Mesenchymal stem cell (in vitro differentiated cells and primary cell): Measurements from ENCODE around the gene SLC25A51.

Experiments used
- DNase-seq: peaks from one replicate; pipeline ENCODE4 v3.0.0-alpha.2; 2013
- H2AFZ ChIP-seq: one replicate; pipeline ENCODE4 v1.6.1; 2013; ENCODE audit warnings: low read depth, mild to moderate bottlenecking, control low read depth, inconsistent platforms, low read length, moderate library complexity
- H2AK5ac ChIP-seq: 2 replicates; pipeline ENCODE4 v1.6.1; 2013; ENCODE audit warnings: low read length, moderate library complexity, mild to moderate bottlenecking, inconsistent platforms; ENCODE audit not compliant: severe bottlenecking
- H2BK120ac ChIP-seq: one replicate; pipeline ENCODE4 v1.6.1; 2013; ENCODE audit warnings: low read depth, mild to moderate bottlenecking, inconsistent platforms, low read length, moderate library complexity
- H2BK12ac ChIP-seq, 2 experiments: one replicate each; pipeline ENCODE4 v1.6.1; 2013; ENCODE audit warnings: inconsistent platforms in 2 of 2, low read length in 2 of 2, mild to moderate bottlenecking in 2 of 2, moderate library complexity in 2 of 2, control low read depth in 1 of 2
- H2BK15ac ChIP-seq: one replicate; pipeline ENCODE4 v1.6.1; 2013; ENCODE audit warnings: mild to moderate bottlenecking, low read depth, inconsistent platforms; ENCODE audit not compliant: poor library complexity, severe bottlenecking
- H2BK5ac ChIP-seq: 2 replicates; pipeline ENCODE4 v1.6.1; 2013; ENCODE audit warnings: low read depth, mild to moderate bottlenecking, low read length, control low read depth, inconsistent platforms; ENCODE audit not compliant: poor library complexity, severe bottlenecking
- H3K14ac ChIP-seq, 2 experiments: one replicate each; pipeline ENCODE4 v1.6.1; 2013; ENCODE audit warnings: inconsistent platforms in 2 of 2, low read length in 2 of 2, control low read depth in 1 of 2, mild to moderate bottlenecking in 1 of 2, moderate library complexity in 1 of 2
- H3K18ac ChIP-seq, 2 experiments: one replicate each; pipeline ENCODE4 v1.6.1; 2013; ENCODE audit warnings: inconsistent platforms in 2 of 2, low read length in 2 of 2, control low read depth in 1 of 2, low read depth in 1 of 2, mild to moderate bottlenecking in 1 of 2
- H3K23ac ChIP-seq, 2 experiments: one replicate each; pipeline ENCODE4 v1.6.1; 2013; ENCODE audit warnings: inconsistent platforms in 2 of 2, low read length in 2 of 2, mild to moderate bottlenecking in 2 of 2, moderate library complexity in 2 of 2, control low read depth in 1 of 2
- H3K27ac ChIP-seq: 2 replicates; pipeline ENCODE4 v1.5.1; 2013; ENCODE audit warnings: mild to moderate bottlenecking, moderate library complexity, low read length, control low read depth, inconsistent platforms; ENCODE audit not compliant: poor library complexity, severe bottlenecking
- H3K27me3 ChIP-seq, 2 experiments: 2 replicates each; pipeline versions ENCODE4 v1.6.1 to v1.7.0; 2013; ENCODE audit warnings: low read length in 2 of 2, mild to moderate bottlenecking in 2 of 2, moderate library complexity in 2 of 2, control low read depth in 1 of 2, inconsistent platforms in 1 of 2; ENCODE audit not compliant: control insufficient read depth in 1 of 2, insufficient read depth in 1 of 2
- H3K36me3 ChIP-seq, 2 experiments: 2 replicates each; pipeline versions ENCODE4 v1.6.1 to v1.7.0; 2013; ENCODE audit warnings: low read length in 2 of 2, control low read depth in 1 of 2, inconsistent platforms in 1 of 2, low read depth in 1 of 2, mild to moderate bottlenecking in 1 of 2; ENCODE audit not compliant: insufficient read depth in 2 of 2, control insufficient read depth in 1 of 2
- H3K4ac ChIP-seq, 2 experiments: one replicate each; pipeline ENCODE4 v1.6.1; 2013; ENCODE audit warnings: inconsistent platforms in 2 of 2, low read length in 2 of 2, mild to moderate bottlenecking in 2 of 2, moderate library complexity in 2 of 2, control low read depth in 1 of 2, low read depth in 1 of 2
- H3K4me1 ChIP-seq: 2 replicates; pipeline ENCODE4 v1.6.1; 2013; ENCODE audit warnings: low read depth, low read length, control low read depth; ENCODE audit not compliant: control insufficient read depth, insufficient read depth
- H3K4me2 ChIP-seq: 2 replicates; pipeline ENCODE4 v1.6.1; 2013; ENCODE audit warnings: low read length, mild to moderate bottlenecking, inconsistent platforms; ENCODE audit not compliant: poor library complexity, severe bottlenecking
- H3K4me3 ChIP-seq, 2 experiments: 2 replicates each; pipeline versions ENCODE4 v1.5.1 to v1.7.0; 2013; ENCODE audit warnings: low read length in 2 of 2, mild to moderate bottlenecking in 2 of 2, control low read depth in 1 of 2, low read depth in 1 of 2; ENCODE audit not compliant: insufficient read depth in 1 of 2
- H3K79me1 ChIP-seq: replicated peaks from 2 replicates; pipeline ENCODE4 v1.6.1; 2013; ENCODE audit warnings: mild to moderate bottlenecking, control low read depth, low read length, inconsistent platforms; ENCODE audit not compliant: poor library complexity, severe bottlenecking
- H3K9ac ChIP-seq: 2 replicates; pipeline ENCODE4 v1.7.0; 2013; ENCODE audit warnings: mild to moderate bottlenecking, low read length, moderate library complexity
- H3K9me3 ChIP-seq: 2 replicates; pipeline ENCODE4 v1.7.0; 2013; ENCODE audit warnings: mild to moderate bottlenecking, low read length; ENCODE audit not compliant: control insufficient read depth
- H4K8ac ChIP-seq: one replicate; pipeline ENCODE4 v1.6.1; 2013; ENCODE audit warnings: inconsistent platforms, mild to moderate bottlenecking, low read length, moderate library complexity
- H4K91ac ChIP-seq: one replicate; pipeline ENCODE4 v1.6.1; 2013; ENCODE audit warnings: mild to moderate bottlenecking, low read length, inconsistent platforms
- WGBS: methylation state at CpG from one replicate; pipeline ENCODE4 v1.1.7; 2013; ENCODE audit warnings: mixed read lengths; 5-methylcytosine and 5-hydroxymethylcytosine counted together

Gene SLC25A51

DNA sequence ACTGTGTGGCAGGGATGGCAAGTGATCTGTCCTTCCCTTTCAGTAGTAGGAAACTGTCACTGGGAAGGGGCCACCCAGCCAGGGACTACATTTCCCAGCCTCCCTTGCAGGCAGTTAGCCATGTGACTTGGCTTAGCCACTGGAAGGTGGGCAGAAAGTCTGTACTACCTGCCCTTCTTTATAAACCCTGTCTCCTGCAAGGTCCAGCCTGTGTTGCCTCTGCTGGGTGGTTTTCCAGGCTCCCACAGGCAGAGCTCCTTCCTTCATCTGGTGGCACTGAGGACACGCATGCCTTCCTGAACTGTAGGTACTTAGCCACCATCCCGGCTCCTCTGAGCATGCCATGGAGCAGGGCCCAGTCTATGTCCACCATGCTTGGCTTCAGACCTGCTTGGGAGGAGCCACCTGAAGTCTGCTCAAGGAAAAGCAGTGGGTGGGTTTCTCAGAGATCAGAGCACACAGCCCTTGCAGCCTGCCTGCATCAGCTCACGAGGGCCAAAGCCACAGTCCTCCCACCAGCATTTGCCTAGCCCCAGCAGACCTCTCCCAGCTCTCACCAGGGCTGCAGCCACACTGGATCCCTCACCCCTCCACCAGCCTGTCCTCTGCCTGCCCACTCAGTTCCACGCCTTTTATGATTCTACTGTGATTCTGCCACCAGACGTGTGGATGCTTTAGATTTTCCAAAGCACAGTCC is 16.7 kb upstream of the SLC25A51 start:
- Histone ChIP-seq H2BK12ac (no peak overlapping the region), H2AFZ (no peak overlapping the region), H3K79me1 (peaks cover 56% of the 10 kb centered on the region), H3K4me2 (no peak overlapping the region), H3K4me3 (no peak overlapping the region), H3K23ac (no peak overlapping the region), H3K36me3 (peaks cover 32 to 88% of the 10 kb centered on the region in 2 experiments), H4K8ac (no peak overlapping the region), H3K4me1 (peaks cover 31% of the 10 kb centered on the region), H2BK15ac (no peak overlapping the region), H2BK120ac (no peak overlapping the region), H3K27me3 (no peaks in the 10 kb centered on the region), H3K14ac (no peak overlapping the region), H3K9me3 (no peaks in the 10 kb centered on the region), H4K91ac (no peak overlapping the region), H3K18ac (peak overlapping the region in 1 of 2 experiments; percentile 16), H2AK5ac (no peak overlapping the region), H3K27ac (no peak overlapping the region), H3K9ac (no peak overlapping the region), H3K4ac (no peak overlapping the region), H2BK5ac (no peak overlapping the region)
- 98% methylated on average over 5 of the region's 5 CpGs for WGBS
- DNase-seq = no peak

DNA sequence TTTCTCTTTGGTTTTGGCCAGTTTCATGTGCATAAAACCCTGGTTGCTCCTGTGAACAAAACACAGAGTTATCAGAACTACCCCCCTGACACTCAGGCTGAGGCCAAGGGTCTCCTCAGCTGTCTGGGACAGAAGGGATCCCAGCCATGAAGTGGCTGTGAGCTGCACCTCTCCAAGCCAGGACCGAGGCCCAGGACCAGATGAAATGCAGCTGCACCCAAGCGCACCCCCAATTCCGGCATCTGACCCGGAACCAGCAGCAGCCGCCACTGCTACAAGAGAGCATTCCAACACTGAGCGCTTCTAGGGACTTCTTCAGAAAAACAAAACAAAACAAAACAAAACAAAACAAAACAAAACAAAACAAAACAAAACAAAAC is 16.0 kb upstream of the SLC25A51 start:
- Histone ChIP-seq H3K9me3 (no peaks in the 10 kb centered on the region), H3K4me1 (peaks cover 26% of the 10 kb centered on the region), H3K36me3 (peaks cover 32 to 90% of the 10 kb centered on the region in 2 experiments), H3K27me3 (no peaks in the 10 kb centered on the region), H3K79me1 (peaks cover 56% of the 10 kb centered on the region), H3K14ac (no peak overlapping the region), H3K9ac (no peak overlapping the region), H3K27ac (no peak overlapping the region), H3K4ac (no peak overlapping the region), H2AK5ac (no peak overlapping the region), H4K91ac (no peak overlapping the region), H3K18ac (no peak overlapping the region), H2BK5ac (no peak overlapping the region), H2BK12ac (no peak overlapping the region), H2AFZ (no peak overlapping the region), H3K23ac (no peak overlapping the region), H2BK120ac (no peak overlapping the region), H3K4me2 (no peak overlapping the region), H2BK15ac (no peak overlapping the region), H3K4me3 (no peak overlapping the region), H4K8ac (no peak overlapping the region)
- WGBS = 94% methylated on average over 6 of the region's 6 CpGs
- DNase-seq = no peak

DNA sequence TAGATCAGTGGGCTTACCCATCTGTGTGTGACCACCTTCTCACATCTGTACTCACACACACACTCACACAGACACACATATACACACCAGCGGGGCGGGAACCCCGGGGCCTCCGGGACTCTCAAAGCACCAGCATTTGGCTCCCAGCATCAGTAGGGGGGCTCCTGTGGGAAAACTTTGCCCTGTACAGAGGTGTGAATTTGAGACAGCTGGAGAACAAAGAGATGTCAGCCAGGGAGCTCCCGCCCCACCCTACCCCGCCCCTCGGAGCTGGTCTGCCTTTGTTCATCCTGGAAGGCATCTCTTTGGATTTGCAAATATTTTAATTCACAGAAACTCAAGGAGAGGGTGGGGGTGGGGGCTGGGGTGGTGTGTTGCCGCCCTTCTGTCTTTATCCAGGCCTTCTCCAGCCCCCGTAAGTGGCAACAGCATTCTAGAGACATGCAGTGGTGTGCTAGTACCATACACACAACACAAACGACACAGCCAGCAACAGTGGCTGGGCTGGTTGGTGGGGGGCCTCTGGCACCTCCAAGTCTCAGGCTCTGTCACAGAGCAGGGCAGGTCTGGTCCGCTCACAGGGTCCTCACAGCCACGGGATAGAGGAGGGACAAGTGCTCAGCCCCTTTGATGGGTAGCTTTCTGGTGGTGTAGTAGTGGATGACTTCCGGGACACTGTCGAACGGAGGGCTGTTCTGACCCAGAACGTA is 15.5 kb upstream of the SLC25A51 start:
- Histone ChIP-seq H3K27ac (no peak overlapping the region), H2AK5ac (no peak overlapping the region), H3K4ac (no peak overlapping the region), H2BK120ac (no peak overlapping the region), H4K91ac (no peak overlapping the region), H2BK5ac (no peak overlapping the region), H3K27me3 (no peaks in the 10 kb centered on the region), H2AFZ (no peak overlapping the region), H3K4me1 (peaks cover 28% of the 10 kb centered on the region), H3K14ac (no peak overlapping the region), H3K36me3 (peaks cover 32 to 92% of the 10 kb centered on the region in 2 experiments), H3K18ac (no peak overlapping the region), H2BK12ac (no peak overlapping the region), H3K23ac (no peak overlapping the region), H3K79me1 (peaks cover 61% of the 10 kb centered on the region), H3K4me2 (no peak overlapping the region), H4K8ac (no peak overlapping the region), H3K4me3 (no peak overlapping the region), H2BK15ac (no peak overlapping the region), H3K9ac (no peak overlapping the region), H3K9me3 (no peaks in the 10 kb centered on the region)
- 90% methylated on average over 11 of the region's 16 CpGs for WGBS
- DNase-seq = no peak

DNA sequence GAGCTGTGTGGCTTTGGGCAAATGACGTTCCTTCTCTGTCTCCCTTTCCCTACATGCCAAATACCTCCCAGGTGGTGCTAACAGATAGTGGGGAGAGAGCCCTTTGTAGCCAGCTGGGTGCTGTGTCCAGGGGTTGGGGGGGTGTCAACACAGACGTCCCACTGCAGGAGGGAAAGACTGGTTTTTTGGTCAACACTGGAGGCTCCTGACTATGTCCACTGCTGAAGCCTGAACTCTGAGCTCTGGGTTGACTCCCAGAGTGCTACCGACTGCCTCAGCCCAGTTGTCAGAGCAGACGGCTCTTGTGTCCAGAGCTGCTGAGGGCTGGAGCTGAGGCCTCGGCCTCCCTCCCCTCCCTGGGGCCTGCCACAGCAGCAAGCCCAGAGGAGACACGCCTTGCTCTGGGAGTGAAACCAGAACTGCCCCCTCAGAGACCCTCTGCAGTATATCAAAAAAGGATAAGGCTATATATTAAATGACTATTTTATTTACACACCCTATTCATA is 14.8 kb upstream of the SLC25A51 start:
- Histone ChIP-seq H2BK15ac (no peak overlapping the region), H4K8ac (no peak overlapping the region), H2AK5ac (no peak overlapping the region), H3K36me3 (peaks cover 32 to 94% of the 10 kb centered on the region in 2 experiments), H2BK5ac (no peak overlapping the region), H3K14ac (no peak overlapping the region), H3K4me3 (no peak overlapping the region), H3K23ac (no peak overlapping the region), H3K27me3 (no peaks in the 10 kb centered on the region), H2BK12ac (no peak overlapping the region), H3K4me1 (peaks cover 34% of the 10 kb centered on the region), H3K9me3 (no peaks in the 10 kb centered on the region), H3K9ac (no peak overlapping the region), H2BK120ac (no peak overlapping the region), H3K18ac (no peak overlapping the region), H2AFZ (no peak overlapping the region), H4K91ac (peak overlapping the region; percentile 25), H3K4ac (no peak overlapping the region), H3K79me1 (peaks cover 63% of the 10 kb centered on the region), H3K4me2 (no peak overlapping the region), H3K27ac (no peak overlapping the region)
- no peak for DNase-seq
- 78% methylated on average over 4 of the region's 6 CpGs for WGBS
